IMR-90 (cell line): ENCODE results near the gene TMX1. TPM values are rescaled to one million over a fixed set of nuclear protein-coding genes. Genes with fewer than 3 reads are reported as not detected.

Experiments
- ATAC-seq: fragments of 200-7000 bp; cut with Tn5 transposase; 2 replicates; pipeline ENCODE4 v1.9.1; 2020; ENCODE audit warnings: low read depth, mild to moderate bottlenecking, moderate library complexity
- BruUV-seq: library from RNA; stranded (reverse); fragments of 400-500 nt; replicated peaks from 2 replicates; lab custom pipeline; 2021; lab: Mats Ljungman, UMichigan
- CTCF ChIA-PET: fragments of 300-600 bp; formaldehyde crosslinking; extraction: SDS; loops from one replicate; lab custom pipeline; 2021; ENCODE audit warnings: antibody characterized with exemption; lab: Yijun Ruan, JAX
- POLR2A ChIA-PET: fragments of 300-600 bp; sonication (Branson Sonifier 250); formaldehyde crosslinking; loops from one replicate; lab custom pipeline; 2022; ENCODE audit warnings: antibody characterized with exemption; ENCODE audit not compliant: unreplicated experiment; lab: Charles Lee
- DNase-seq: peaks from one replicate; pipeline ENCODE4 v3.0.0; 2013
- H2AFZ ChIP-seq: replicated peaks from 2 replicates; pipeline ENCODE3; 2013; ENCODE audit warnings: low read length, mild to moderate bottlenecking; ENCODE audit not compliant: poor library complexity
- H2AK5ac ChIP-seq: 2 replicates; pipeline ENCODE4 v1.6.1; 2013; ENCODE audit warnings: low read depth, low read length, inconsistent platforms
- H2AK9ac ChIP-seq: replicated peaks from 2 replicates; pipeline ENCODE3; 2013; ENCODE audit warnings: mild to moderate bottlenecking, low read depth, low read length, moderate library complexity; ENCODE audit not compliant: poor library complexity
- H2BK120ac ChIP-seq: 2 replicates; pipeline ENCODE4 v1.6.1; 2013; ENCODE audit warnings: low read depth, low read length, inconsistent platforms
- H2BK15ac ChIP-seq: 3 replicates; pipeline ENCODE4 v1.6.1; 2013; ENCODE audit warnings: low read depth, low read length, inconsistent platforms
- H2BK20ac ChIP-seq: 2 replicates; pipeline ENCODE4 v1.6.1; 2013; ENCODE audit warnings: low read depth, mild to moderate bottlenecking, inconsistent platforms, low read length, moderate library complexity
- H2BK5ac ChIP-seq: 2 replicates; pipeline ENCODE4 v1.6.1; 2013; ENCODE audit warnings: mild to moderate bottlenecking, low read depth, low read length, inconsistent platforms; ENCODE audit not compliant: poor library complexity, severe bottlenecking
- H3K14ac ChIP-seq: replicated peaks from 2 replicates; pipeline ENCODE4 v1.6.1; 2013; ENCODE audit warnings: low read depth, low read length, inconsistent platforms
- H3K18ac ChIP-seq: 2 replicates; pipeline ENCODE4 v1.6.1; 2013; ENCODE audit warnings: low read depth, low read length, control low read depth
- H3K23ac ChIP-seq: 2 replicates; pipeline ENCODE4 v1.6.1; 2013; ENCODE audit warnings: low read depth, low read length, inconsistent platforms
- H3K27ac ChIP-seq: 2 replicates; pipeline ENCODE4 v1.5.1; 2013; ENCODE audit warnings: mild to moderate bottlenecking, control low read depth, low read length; ENCODE audit not compliant: insufficient read depth
- H3K27me3 ChIP-seq: 2 replicates; pipeline ENCODE4 v1.6.1; 2013; ENCODE audit warnings: low read length; ENCODE audit not compliant: control insufficient read depth, insufficient read depth
- H3K36me3 ChIP-seq: 2 replicates; pipeline ENCODE4 v1.6.1; 2013; ENCODE audit warnings: low read length, mixed read lengths; ENCODE audit not compliant: control insufficient read depth, insufficient read depth
- H3K4ac ChIP-seq: 2 replicates; pipeline ENCODE4 v1.6.1; 2013; ENCODE audit warnings: low read depth, low read length, inconsistent platforms
- H3K4me1 ChIP-seq: 2 replicates; pipeline ENCODE4 v1.6.1; 2013; ENCODE audit warnings: low read length, mixed read lengths; ENCODE audit not compliant: control insufficient read depth, insufficient read depth
- H3K4me2 ChIP-seq: 2 replicates; pipeline ENCODE4 v1.6.1; 2013; ENCODE audit warnings: low read depth, mild to moderate bottlenecking, control low read depth, low read length, moderate library complexity
- H3K4me3 ChIP-seq: 2 replicates; pipeline ENCODE4 v1.5.1; 2013; ENCODE audit warnings: low read depth, mild to moderate bottlenecking, control low read depth, low read length, moderate library complexity; ENCODE audit not compliant: insufficient read depth
- H3K56ac ChIP-seq: 2 replicates; pipeline ENCODE4 v1.6.1; 2013; ENCODE audit warnings: low read length, inconsistent platforms; ENCODE audit not compliant: insufficient read depth; ENCODE audit errors: extremely low read depth
- H3K79me1 ChIP-seq, 2 experiments: 2 replicates each; pipeline ENCODE4 v1.6.1; 2013; ENCODE audit warnings: low read length in 2 of 2, inconsistent platforms in 1 of 2, low read depth in 1 of 2
- H3K9ac ChIP-seq: 2 replicates; pipeline ENCODE4 v1.6.1; 2013; ENCODE audit warnings: low read depth, low read length, control low read depth
- H3K9me1 ChIP-seq: 2 replicates; pipeline ENCODE4 v1.6.1; 2013; ENCODE audit warnings: low read length, inconsistent platforms; ENCODE audit not compliant: insufficient read depth
- H3K9me3 ChIP-seq: 2 replicates; pipeline ENCODE4 v1.6.1; 2013; ENCODE audit warnings: low read length; ENCODE audit not compliant: control insufficient read depth, insufficient read depth
- H4K20me1 ChIP-seq: 2 replicates; pipeline ENCODE4 v1.6.1; 2013; ENCODE audit warnings: low read length, inconsistent platforms; ENCODE audit not compliant: insufficient read depth
- H4K5ac ChIP-seq: 2 replicates; pipeline ENCODE4 v1.6.1; 2013; ENCODE audit warnings: mild to moderate bottlenecking, low read depth, low read length, control low read depth
- H4K8ac ChIP-seq, 2 experiments: 2 replicates each; pipeline ENCODE4 v1.6.1; 2013; ENCODE audit warnings: low read depth in 2 of 2, low read length in 2 of 2, control low read depth in 1 of 2, inconsistent platforms in 1 of 2
- H4K91ac ChIP-seq: 2 replicates; pipeline ENCODE4 v1.6.1; 2013; ENCODE audit warnings: low read depth, low read length, inconsistent platforms; ENCODE audit not compliant: insufficient read depth
- BHLHE40 ChIP-seq: fragments of 150-350 bp; IDR thresholded peaks from 2 replicates; pipeline ENCODE4 v1.6.1; 2016; ENCODE audit warnings: mild to moderate bottlenecking, low read depth, low read length
- CEBPB ChIP-seq: IDR thresholded peaks from 2 replicates; pipeline ENCODE4 v1.6.1; 2012; ENCODE audit warnings: low read depth, low read length, improper control_type of control experiment
- CHD1 ChIP-seq: IDR thresholded peaks from 2 replicates; pipeline ENCODE4 v1.6.1; 2012; ENCODE audit warnings: low read depth, low read length, improper control_type of control experiment
- CTCF ChIP-seq: conservative IDR thresholded peaks from 2 replicates; pipeline ENCODE4 v1.5.1; 2012; ENCODE audit warnings: mild to moderate bottlenecking, low read depth, low read length, improper control_type of control experiment
- ELK1 ChIP-seq: fragments of 150-350 bp; IDR thresholded peaks from 2 replicates; pipeline ENCODE4 v1.6.1; 2016; ENCODE audit warnings: low read depth, mild to moderate bottlenecking, low read length, moderate library complexity, borderline replicate concordance
- FOS ChIP-seq: fragments of 150-350 bp; IDR thresholded peaks from 2 replicates; pipeline ENCODE4 v1.6.1; 2016; ENCODE audit warnings: low read depth, low read length
- MAFK ChIP-seq: IDR thresholded peaks from 2 replicates; pipeline ENCODE4 v1.6.1; 2012; ENCODE audit warnings: low read depth, low read length, improper control_type of control experiment
- MAZ ChIP-seq: IDR thresholded peaks from 2 replicates; pipeline ENCODE4 v1.6.1; 2012; ENCODE audit warnings: low read depth, mild to moderate bottlenecking, low read length, improper control_type of control experiment, moderate library complexity, borderline replicate concordance
- MXI1 ChIP-seq: IDR thresholded peaks from 2 replicates; pipeline ENCODE4 v1.6.1; 2012; ENCODE audit warnings: low read depth, mild to moderate bottlenecking, low read length, moderate library complexity, borderline replicate concordance
- NFE2L2 ChIP-seq: fragments of 150-350 bp; IDR thresholded peaks from 2 replicates; pipeline ENCODE4 v1.6.1; 2016; ENCODE audit warnings: low read depth, mild to moderate bottlenecking, low read length
- POLR2A ChIP-seq: IDR thresholded peaks from 2 replicates; pipeline ENCODE4 v1.6.1; 2012; ENCODE audit warnings: mild to moderate bottlenecking, low read depth, low read length
- RAD21 ChIP-seq: IDR thresholded peaks from 2 replicates; pipeline ENCODE4 v1.6.1; 2012; ENCODE audit warnings: low read length, improper control_type of control experiment
- RCOR1 ChIP-seq: IDR thresholded peaks from 2 replicates; pipeline ENCODE4 v1.6.1; 2012; ENCODE audit warnings: mild to moderate bottlenecking, low read length, improper control_type of control experiment; ENCODE audit not compliant: insufficient replicate concordance
- RFX5 ChIP-seq: IDR thresholded peaks from 2 replicates; pipeline ENCODE4 v1.8.0; 2012; ENCODE audit warnings: low read depth, mild to moderate bottlenecking, low read length, moderate library complexity
- SMC3 ChIP-seq: fragments of 150-350 bp; IDR thresholded peaks from 2 replicates; pipeline ENCODE4 v1.6.1; 2016; ENCODE audit warnings: low read depth, mild to moderate bottlenecking, antibody characterized with exemption, low read length, moderate library complexity
- dilution Hi-C: fragments of 300-500 bp; cut with HindIII; formaldehyde crosslinking; loops from one replicate; pipeline ENCODE4 v1.14.3; 2018; ENCODE audit warnings: low sequenced_read_pairs; ENCODE audit not compliant: unreplicated experiment
- in situ Hi-C: fragments of 300-500 bp; cut with MboI; formaldehyde crosslinking; loops from 3 replicates; pipeline ENCODE4 v1.14.3; 2019; ENCODE audit warnings: low sequenced_read_pairs, inconsistent platforms, mixed read lengths
- intact Hi-C: fragments of 100-400 bp; cut with micrococcal nuclease; formaldehyde crosslinking; loops from 2 replicates; pipeline ENCODE4 v1.10.0; 2022
- polyA plus RNA-seq, 3 experiments: library from polyadenylated mRNA; depleted of rRNA; stranded (reverse); fragments of >200 nt; gene quantifications; 2 replicates each; pipeline ENCODE4 v1.2.3, GENCODE V29; 2012; ENCODE audit warnings: low replicate concordance in 1 of 3
- total RNA-seq: library from RNA; depleted of rRNA; stranded (reverse); fragments of >200 nt; gene quantifications from 2 replicates; pipeline ENCODE4 v1.2.3, GENCODE V29; 2012
- TF ChIP-seq, protein P1 (sequence below): fragments of 150-350 bp; IDR thresholded peaks from 2 replicates; pipeline ENCODE4 v1.6.1; 2017; ENCODE audit warnings: mild to moderate bottlenecking, antibody characterized with exemption, low read length, low read depth

TMX1 gene
- total and polyA plus RNA-seq, 2 of the 4 experiments (the other 2 are of a cell fraction), result 15.3 to 24.7 TPM

- Histone ChIP-seq H2BK15ac (no peak overlapping the region), H3K36me3 (no peaks in the 10 kb centered on the region)
Observed at GRCh38 chr14:51258788-51259187, 18.7 kb downstream of the TMX1 start.

More at GRCh38 chr14:51258788-51259187, 18.7 kb downstream of the TMX1 start:
- no peaks in the 10 kb centered on the region for H3K4me1 ChIP-seq
- ChIA-PET POLR2A (no interaction called here), CTCF (interaction anchor here (0.6 kb wide), 1 partner anchor 609 kb away, joined by 5 read pairs; no protein-coding TSS in a partner anchor)
- dilution Hi-C loops, result no loop called here
- no peak overlapping the region for H2BK120ac ChIP-seq
- H4K5ac ChIP-seq, result no peak overlapping the region
- H4K20me1 ChIP-seq, result no peaks in the 10 kb centered on the region
- in situ Hi-C loops, result no loop called here
- H3K4ac ChIP-seq, result no peak overlapping the region
- H2AK5ac ChIP-seq, result no peak overlapping the region
- H3K79me1 ChIP-seq, result peaks cover 0 to 4% of the 10 kb centered on the region in 2 experiments; a peak in 1 of 4 replicates
- intact Hi-C loops, result no loop called here
- 0 out of 2 replicates have a peak, but pooled peaks cover 2% of the 10 kb centered on the region for H3K9me3 ChIP-seq
- H2BK20ac ChIP-seq, result no peak overlapping the region
- H3K9me1 ChIP-seq, result no peaks in the 10 kb centered on the region
- H3K4me2 ChIP-seq, result no peak overlapping the region
- H3K14ac ChIP-seq, result no peak overlapping the region
- H2BK5ac ChIP-seq, result no peak overlapping the region
- H4K8ac ChIP-seq, result no peak overlapping the region
- no peak overlapping the region for H3K9ac ChIP-seq
- no peak for DNase-seq
- no peak overlapping the region for H3K56ac ChIP-seq
- H2AFZ ChIP-seq, result no peak overlapping the region
- H4K91ac ChIP-seq, result no peak overlapping the region
- no peak for ATAC-seq
- H3K23ac ChIP-seq, result no peak overlapping the region
- no peak overlapping the region for H3K18ac ChIP-seq
- H3K27ac ChIP-seq, result no peak overlapping the region
- TF ChIP-seq MXI1 (no peak), RCOR1 (no peak), SMC3 (no peak), MAFK (no peak), FOS (no peak), BHLHE40 (no peak), RAD21 (no peak), CHD1 (no peak), NFE2L2 (no peak), RFX5 (no peak), MAZ (no peak), ELK1 (no peak), CTCF (no peak), POLR2A (no peak), CEBPB (no peak)
- TF ChIP-seq, protein P1, sequence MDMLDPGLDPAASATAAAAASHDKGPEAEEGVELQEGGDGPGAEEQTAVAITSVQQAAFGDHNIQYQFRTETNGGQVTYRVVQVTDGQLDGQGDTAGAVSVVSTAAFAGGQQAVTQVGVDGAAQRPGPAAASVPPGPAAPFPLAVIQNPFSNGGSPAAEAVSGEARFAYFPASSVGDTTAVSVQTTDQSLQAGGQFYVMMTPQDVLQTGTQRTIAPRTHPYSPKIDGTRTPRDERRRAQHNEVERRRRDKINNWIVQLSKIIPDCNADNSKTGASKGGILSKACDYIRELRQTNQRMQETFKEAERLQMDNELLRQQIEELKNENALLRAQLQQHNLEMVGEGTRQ, result no peak
- BruUV-seq, result no TSS peak
- no peak overlapping the region for H2AK9ac ChIP-seq
- H3K27me3 ChIP-seq, result no peaks in the 10 kb centered on the region
- no peak overlapping the region for H3K4me3 ChIP-seq
